HepG2 (cell line): ENCODE measurements around the gene COPS3. TPM values are rescaled to one million over a fixed set of nuclear protein-coding genes. Genes with fewer than 3 reads are reported as not detected.

ENCODE experiments used
- ATAC-seq: fragments of 200-7000 bp; cut with Tn5 transposase; 3 replicates; pipeline ENCODE4 v1.9.1; 2020; ENCODE audit warnings: mild to moderate bottlenecking, moderate library complexity
- BruUV-seq: library from RNA; stranded (reverse); fragments of 400-500 nt; replicated peaks from 2 replicates; lab custom pipeline; 2021; lab: Mats Ljungman, UMichigan
- CTCF ChIA-PET: fragments of 300-600 bp; formaldehyde crosslinking; extraction: SDS; loops from one replicate; lab custom pipeline; 2021; ENCODE audit warnings: low total read pairs, inconsistent platforms, low intra/inter-chr PET ratio; lab: Yijun Ruan, JAX
- POLR2A ChIA-PET: fragments of 350-600 bp; sonication (Branson Sonifier 250); formaldehyde crosslinking; loops from one replicate; lab custom pipeline; 2020; ENCODE audit warnings: antibody characterized with exemption, inconsistent platforms; lab: Yijun Ruan, JAX
- DNase-seq: peaks from one replicate; pipeline ENCODE4 v3.0.0-alpha.2; 2015; ENCODE audit warnings: low spot score
- FAIRE-seq: peaks from 3 replicates; lab custom pipeline; 2011; peaks lifted over from hg19 to GRCh38; lab: Jason Lieb, UNC
- H2AFZ ChIP-seq: one replicate; pipeline ENCODE4 v1.6.1; 2011; ENCODE audit warnings: low read length, inconsistent platforms
- H3K27ac ChIP-seq: fragments of 300-600 bp; 3 replicates; pipeline ENCODE4 v1.8.0; 2011; ENCODE audit warnings: mixed run types, mild to moderate bottlenecking, mixed read lengths, low read length, inconsistent platforms; ENCODE audit not compliant: insufficient read depth; ENCODE audit errors: extremely low read length
- H3K27me3 ChIP-seq, 2 experiments: fragments of 200-600 bp in 1 of 2; 2 replicates in 1 of 2; 3 replicates in 1 of 2; pipeline versions ENCODE4 v1.6.0 to v1.8.0; 2011; ENCODE audit warnings: low read length in 2 of 2, mild to moderate bottlenecking in 2 of 2, moderate library complexity in 2 of 2, inconsistent platforms in 1 of 2; ENCODE audit not compliant: insufficient read depth in 2 of 2, control insufficient read depth in 1 of 2
- H3K36me3 ChIP-seq, 2 experiments: fragments of 200-600 bp in 1 of 2; replicated peaks in 1 of 2; 2 replicates in 1 of 2; 3 replicates in 1 of 2; pipeline versions ENCODE4 v1.5.1 to v1.8.0; 2011; ENCODE audit warnings: low read length in 2 of 2, inconsistent platforms in 1 of 2; ENCODE audit not compliant: insufficient read depth in 2 of 2, control insufficient read depth in 1 of 2
- H3K4me1 ChIP-seq: 2 replicates; pipeline ENCODE4 v1.5.1; 2012; ENCODE audit warnings: low read length, inconsistent platforms; ENCODE audit not compliant: insufficient read depth
- H3K4me2 ChIP-seq: 2 replicates; pipeline ENCODE4 v1.6.0; 2011; ENCODE audit warnings: low read depth, low read length, inconsistent platforms
- H3K4me3 ChIP-seq, 3 experiments: fragments of 200-600 bp in 1 of 3; sonication (generic), shearing (Covaris generic) in 1 of 3; replicated peaks in 1 of 3; 2 replicates each; pipeline ENCODE4 v1.5.1; 2011 to 2016; ENCODE audit warnings: low read length in 3 of 3, inconsistent platforms in 2 of 3, low read depth in 2 of 3, mild to moderate bottlenecking in 2 of 3, control low read depth in 1 of 3, mixed read lengths in 1 of 3; ENCODE audit not compliant: insufficient read depth in 1 of 3
- H3K79me2 ChIP-seq: one replicate; pipeline ENCODE4 v1.6.1; 2011; ENCODE audit warnings: low read length, inconsistent platforms; ENCODE audit not compliant: insufficient read depth
- H3K9ac ChIP-seq: 2 replicates; pipeline ENCODE4 v1.6.0; 2011; ENCODE audit warnings: mild to moderate bottlenecking, low read depth, low read length, inconsistent platforms; ENCODE audit not compliant: insufficient read depth
- H3K9me3 ChIP-seq: 2 replicates; pipeline ENCODE4 v1.5.1; 2012; ENCODE audit warnings: mild to moderate bottlenecking, low read length
- H4K20me1 ChIP-seq: 2 replicates; pipeline ENCODE4 v1.6.0; 2011; ENCODE audit warnings: inconsistent platforms, mild to moderate bottlenecking, low read length, moderate library complexity; ENCODE audit not compliant: insufficient read depth
- HNF4G ChIP-seq, 2 experiments: sonication (generic) in 1 of 2; formaldehyde crosslinking in 1 of 2; IDR thresholded peaks; 2 replicates each; pipeline versions ENCODE4 v1.4.0 to v1.6.1; 2011 to 2020; ENCODE audit warnings: borderline replicate concordance in 2 of 2, low read depth in 2 of 2, mild to moderate bottlenecking in 2 of 2, low read length in 1 of 2, missing genetic modification reagents in 1 of 2, moderate library complexity in 1 of 2
- KDM2A ChIP-seq: sonication (generic); formaldehyde crosslinking; IDR thresholded peaks from 2 replicates; pipeline ENCODE4 v1.4.0; 2020; ENCODE audit warnings: low read depth, missing genetic modification reagents, borderline replicate concordance
- KIAA2018 ChIP-seq: sonication (generic); formaldehyde crosslinking; IDR thresholded peaks from 2 replicates; pipeline ENCODE4 v1.5.0; 2020; ENCODE audit warnings: mild to moderate bottlenecking, missing genetic modification reagents, borderline replicate concordance
- ZNF292 ChIP-seq: sonication (generic); formaldehyde crosslinking; IDR thresholded peaks from 2 replicates; pipeline ENCODE4 v1.8.1; 2022; ENCODE audit warnings: mild to moderate bottlenecking, low read depth, missing genetic modification reagents, borderline replicate concordance
- WGBS: methylation state at CpG from one replicate; pipeline ENCODE4 v1.1.6; 2017; ENCODE audit warnings: low lambda C conversion rate; 5-methylcytosine and 5-hydroxymethylcytosine counted together
- in situ Hi-C: cut with HindIII; loops from 2 replicates; pipeline ENCODE4 v1.10.0; 2017; ENCODE audit warnings: low pct_unique_long_range_greater_than_20kb; ENCODE audit not compliant: extremely low pct_ligation_motif_present
- intact Hi-C: fragments of 100-400 bp; cut with micrococcal nuclease; formaldehyde crosslinking; loops from one replicate; pipeline ENCODE4 v1.10.0; 2022; ENCODE audit not compliant: unreplicated experiment
- polyA plus RNA-seq, 8 experiments: library from polyadenylated mRNA; depleted of rRNA in 3 of 8; stranded (reverse) in 7 of 8; unstranded in 1 of 8; fragments of >200 nt; fragmentation: Illumina TruSeq in 4 of 8; extraction: Trizol in 4 of 8; gene quantifications; 2 replicates each; pipeline versions ENCODE4 v1.2.1 to v1.2.3, GENCODE V29; 2011 to 2016; ENCODE audit warnings: low read depth in 4 of 8, missing spikeins in 1 of 8, mixed read lengths in 1 of 8; ENCODE audit not compliant: insufficient read depth in 1 of 8
- total RNA-seq, 5 experiments: library from RNA; depleted of rRNA; stranded (reverse); fragments of >200 nt; fragmentation: Illumina TruSeq; extraction: Trizol; gene quantifications; 2 replicates each; pipeline ENCODE4 v1.2.3, GENCODE V29; 2016; ENCODE audit warnings: low read depth in 1 of 5
- TF ChIP-seq, protein P1 (sequence below): sonication (generic); formaldehyde crosslinking; IDR thresholded peaks from 2 replicates; pipeline ENCODE4 v1.4.0; 2020; ENCODE audit warnings: mild to moderate bottlenecking, low read depth, missing genetic modification reagents
- TF ChIP-seq, protein P2 (sequence below): sonication (generic); formaldehyde crosslinking; IDR thresholded peaks from 2 replicates; pipeline ENCODE4 v1.5.1; 2020; ENCODE audit warnings: mild to moderate bottlenecking, missing genetic modification reagents, moderate library complexity
- TF ChIP-seq, protein P3 (sequence below): IDR thresholded peaks from 2 replicates; pipeline ENCODE4 v1.6.1; 2012; ENCODE audit warnings: low read length, improper control_type of control experiment

Gene COPS3
- total and polyA plus RNA-seq, 2 of the 13 experiments (the other 11 are each of a cell fraction or from before 2014, with no cell fraction given): 46.3 to 103 TPM

GRCh38 chr17:17236295-17237025 lies 44.6 kb downstream of the COPS3 start:
- H3K27ac ChIP-seq: peak overlapping the region; percentile 92
- 0% methylated on average over 9 of the region's 31 CpGs for WGBS
- peaks cover 2 to 13% of the 10 kb centered on the region in 2 experiments for H3K36me3 ChIP-seq
- DNase-seq (peak; percentile 50), ATAC-seq (peak; percentile 44), FAIRE-seq (no peak)
- peak overlapping the region; percentile 87 to 95 (median 91) for H3K4me3 ChIP-seq
- peak overlapping the region; percentile 88 for H3K4me2 ChIP-seq
- no peak overlapping the region for H2AFZ ChIP-seq
- H3K9me3 ChIP-seq: no peaks in the 10 kb centered on the region
- H3K9ac ChIP-seq: peak overlapping the region; percentile 94
- CTCF ChIA-PET: no interaction called here
- H3K27me3 ChIP-seq: no peaks in the 10 kb centered on the region
- H4K20me1 ChIP-seq: no peaks in the 10 kb centered on the region
- peaks cover 54% of the 10 kb centered on the region for H3K4me1 ChIP-seq
- POLR2A ChIA-PET: interaction anchor here (0.7 to 2.8 kb wide), 8 partner anchors 17 to 204 kb away, joined by 3 to 12 read pairs (median 4); partner anchors contain the start of genes COPS3, MPRIP and PLD6
- in situ Hi-C loops: no loop called here
- intact Hi-C loops: no loop called here
- BruUV-seq: TSS peak; percentile 88
- peaks cover 28% of the 10 kb centered on the region for H3K79me2 ChIP-seq
- TF ChIP-seq, protein P1, sequence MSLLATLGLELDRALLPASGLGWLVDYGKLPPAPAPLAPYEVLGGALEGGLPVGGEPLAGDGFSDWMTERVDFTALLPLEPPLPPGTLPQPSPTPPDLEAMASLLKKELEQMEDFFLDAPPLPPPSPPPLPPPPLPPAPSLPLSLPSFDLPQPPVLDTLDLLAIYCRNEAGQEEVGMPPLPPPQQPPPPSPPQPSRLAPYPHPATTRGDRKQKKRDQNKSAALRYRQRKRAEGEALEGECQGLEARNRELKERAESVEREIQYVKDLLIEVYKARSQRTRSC (CRISPR knock-in tag): no peak
- TF ChIP-seq, protein P2, sequence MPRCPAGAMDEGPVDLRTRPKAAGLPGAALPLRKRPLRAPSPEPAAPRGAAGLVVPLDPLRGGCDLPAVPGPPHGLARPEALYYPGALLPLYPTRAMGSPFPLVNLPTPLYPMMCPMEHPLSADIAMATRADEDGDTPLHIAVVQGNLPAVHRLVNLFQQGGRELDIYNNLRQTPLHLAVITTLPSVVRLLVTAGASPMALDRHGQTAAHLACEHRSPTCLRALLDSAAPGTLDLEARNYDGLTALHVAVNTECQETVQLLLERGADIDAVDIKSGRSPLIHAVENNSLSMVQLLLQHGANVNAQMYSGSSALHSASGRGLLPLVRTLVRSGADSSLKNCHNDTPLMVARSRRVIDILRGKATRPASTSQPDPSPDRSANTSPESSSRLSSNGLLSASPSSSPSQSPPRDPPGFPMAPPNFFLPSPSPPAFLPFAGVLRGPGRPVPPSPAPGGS (CRISPR knock-in tag): peak; percentile 27; the same call in 1 of the 2 replicates
- TF ChIP-seq, protein P3, sequence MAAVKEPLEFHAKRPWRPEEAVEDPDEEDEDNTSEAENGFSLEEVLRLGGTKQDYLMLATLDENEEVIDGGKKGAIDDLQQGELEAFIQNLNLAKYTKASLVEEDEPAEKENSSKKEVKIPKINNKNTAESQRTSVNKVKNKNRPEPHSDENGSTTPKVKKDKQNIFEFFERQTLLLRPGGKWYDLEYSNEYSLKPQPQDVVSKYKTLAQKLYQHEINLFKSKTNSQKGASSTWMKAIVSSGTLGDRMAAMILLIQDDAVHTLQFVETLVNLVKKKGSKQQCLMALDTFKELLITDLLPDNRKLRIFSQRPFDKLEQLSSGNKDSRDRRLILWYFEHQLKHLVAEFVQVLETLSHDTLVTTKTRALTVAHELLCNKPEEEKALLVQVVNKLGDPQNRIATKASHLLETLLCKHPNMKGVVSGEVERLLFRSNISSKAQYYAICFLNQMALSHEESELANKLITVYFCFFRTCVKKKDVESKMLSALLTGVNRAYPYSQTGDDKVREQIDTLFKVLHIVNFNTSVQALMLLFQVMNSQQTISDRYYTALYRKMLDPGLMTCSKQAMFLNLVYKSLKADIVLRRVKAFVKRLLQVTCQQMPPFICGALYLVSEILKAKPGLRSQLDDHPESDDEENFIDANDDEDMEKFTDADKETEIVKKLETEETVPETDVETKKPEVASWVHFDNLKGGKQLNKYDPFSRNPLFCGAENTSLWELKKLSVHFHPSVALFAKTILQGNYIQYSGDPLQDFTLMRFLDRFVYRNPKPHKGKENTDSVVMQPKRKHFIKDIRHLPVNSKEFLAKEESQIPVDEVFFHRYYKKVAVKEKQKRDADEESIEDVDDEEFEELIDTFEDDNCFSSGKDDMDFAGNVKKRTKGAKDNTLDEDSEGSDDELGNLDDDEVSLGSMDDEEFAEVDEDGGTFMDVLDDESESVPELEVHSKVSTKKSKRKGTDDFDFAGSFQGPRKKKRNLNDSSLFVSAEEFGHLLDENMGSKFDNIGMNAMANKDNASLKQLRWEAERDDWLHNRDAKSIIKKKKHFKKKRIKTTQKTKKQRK: no peak
- TF ChIP-seq HNF4G (IDR thresholded peaks at IDR 0.05; ENCODE audit: borderline replicate concordance, low read depth, low read length) (0 out of 2 replicates have a peak, but pooled peaks have one; percentile 15), HNF4G (CRISPR knock-in tag; IDR thresholded peaks at IDR 0.05; ENCODE audit: borderline replicate concordance, low read depth) (no peak), ZNF292 (CRISPR knock-in tag) (no peak), KIAA2018 (CRISPR knock-in tag) (no peak), KDM2A (CRISPR knock-in tag) (no peak)
